Ishikawa (cell line): ENCODE measurements around the gene TLE4.

ENCODE experiments used
- CEBPB ChIP-seq: IDR thresholded peaks from 2 replicates; pipeline ENCODE4 v1.6.1; 2012
- CREB1 ChIP-seq: IDR thresholded peaks from 2 replicates; pipeline ENCODE4 v1.6.1; 2012; ENCODE audit warnings: low read depth
- EGR1 ChIP-seq: IDR thresholded peaks from 2 replicates; pipeline ENCODE4 v1.6.1; 2012
- EP300 ChIP-seq: IDR thresholded peaks from 2 replicates; pipeline ENCODE4 v1.6.1; 2012; ENCODE audit warnings: borderline replicate concordance
- FOXM1 ChIP-seq: IDR thresholded peaks from 2 replicates; pipeline ENCODE4 v1.6.1; 2012; ENCODE audit warnings: low read depth, borderline replicate concordance
- MAX ChIP-seq: IDR thresholded peaks from 2 replicates; pipeline ENCODE4 v1.6.1; 2012
- NFIC ChIP-seq: IDR thresholded peaks from 2 replicates; pipeline ENCODE4 v1.6.1; 2012
- RAD21 ChIP-seq: IDR thresholded peaks from 2 replicates; pipeline ENCODE4 v1.6.1; 2012; ENCODE audit warnings: low read depth
- REST ChIP-seq: IDR thresholded peaks from 2 replicates; pipeline ENCODE4 v1.6.1; 2012; ENCODE audit warnings: low read depth, mild to moderate bottlenecking
- TAF1 ChIP-seq: IDR thresholded peaks from 2 replicates; pipeline ENCODE4 v1.6.1; 2012; ENCODE audit warnings: low read depth, mild to moderate bottlenecking
- TCF12 ChIP-seq: IDR thresholded peaks from 2 replicates; pipeline ENCODE4 v1.6.1; 2012; ENCODE audit warnings: low read depth
- TEAD4 ChIP-seq: IDR thresholded peaks from 2 replicates; pipeline ENCODE4 v1.6.1; 2012
- USF1 ChIP-seq: IDR thresholded peaks from 2 replicates; pipeline ENCODE4 v1.6.1; 2012
- YY1 ChIP-seq: IDR thresholded peaks from 2 replicates; pipeline ENCODE4 v1.6.1; 2012; ENCODE audit warnings: low read depth
- ZBTB7A ChIP-seq: IDR thresholded peaks from 2 replicates; pipeline ENCODE4 v1.6.1; 2012; ENCODE audit warnings: low read depth

The TLE4 gene

GRCh38 chr9:79604921-79605562 lies 33.3 kb downstream of the TLE4 start:
- no peak for TF ChIP-seq TAF1
- TF ChIP-seq FOXM1: no peak
- TF ChIP-seq NFIC: no peak
- TF ChIP-seq ZBTB7A: no peak

GRCh38 chr9:79609468-79610018 lies 37.8 kb downstream of the TLE4 start:
- TF ChIP-seq MAX (no peak), CEBPB (no peak), YY1 (no peak), REST (no peak), TAF1 (no peak), TEAD4 (no peak), EP300 (no peak), TCF12 (no peak), ZBTB7A (no peak), NFIC (no peak), RAD21 (no peak), EGR1 (no peak), FOXM1 (no peak), CREB1 (no peak), USF1 (no peak)

GRCh38 chr9:79610019-79610631 lies 38.4 kb downstream of the TLE4 start:
- TF ChIP-seq TEAD4: no peak
- no peak for TF ChIP-seq EP300
- no peak for TF ChIP-seq YY1
- TF ChIP-seq EGR1: no peak
- no peak for TF ChIP-seq FOXM1
- no peak for TF ChIP-seq RAD21
- TF ChIP-seq REST: no peak
- no peak for TF ChIP-seq MAX
- no peak for TF ChIP-seq TAF1

- TF ChIP-seq RAD21 (no peak), FOXM1 (no peak)
These were observed 39.2 kb downstream of the TLE4 start for GRCh38 chr9:79610791-79611614.

GRCh38 chr9:79613145-79613544 lies 41.4 kb downstream of the TLE4 start:
- TF ChIP-seq CREB1: no peak
- TF ChIP-seq FOXM1: no peak
- no peak for TF ChIP-seq TAF1
- no peak for TF ChIP-seq YY1
- no peak for TF ChIP-seq EP300
- TF ChIP-seq REST: no peak
